ENCODE results near the gene HNF4A. TPM values are rescaled to one million over a fixed set of nuclear protein-coding genes. Genes with fewer than 3 reads are reported as not detected.

HNF4A gene
- total and polyA plus RNA-seq, 2 of the 13 experiments (the other 11 are each of a cell fraction or from before 2014, with no cell fraction given), result 80.9 to 169 TPM

- peak; percentile 50; the same call in 1 of the 2 replicates for TF ChIP-seq GPN1 (CRISPR knock-in tag; IDR thresholded peaks at IDR 0.05; ENCODE audit: borderline replicate concordance)
- peak; percentile 86; the same call in 1 of the 2 replicates for TF ChIP-seq SP140L (CRISPR knock-in tag; IDR thresholded peaks at IDR 0.05; ENCODE audit: borderline replicate concordance)
- peak; percentile 88 for TF ChIP-seq PATZ1 (CRISPR knock-in tag; IDR thresholded peaks at IDR 0.05)
- TF ChIP-seq AKAP8 (CRISPR knock-in tag; IDR thresholded peaks at IDR 0.05), result peak; percentile 97
- peak; percentile 52; the same call in 1 of the 2 replicates for TF ChIP-seq PITX1 (CRISPR knock-in tag; IDR thresholded peaks at IDR 0.05)
- peak; percentile 98 for TF ChIP-seq MXD4 (CRISPR knock-in tag; IDR thresholded peaks at IDR 0.05)
- TF ChIP-seq MZF1 (CRISPR knock-in tag; IDR thresholded peaks at IDR 0.05; ENCODE audit: borderline replicate concordance), result peak; percentile 79; the same call in 1 of the 2 replicates
- TF ChIP-seq MAFK (conservative IDR thresholded peaks at IDR 0.05 in 1 of 2, IDR thresholded peaks at IDR 0.05 in 1 of 2; ENCODE audit: low read length in 2 of 2), result no peak
- no peak for TF ChIP-seq HOXD1 (CRISPR knock-in tag; IDR thresholded peaks at IDR 0.05)
- peak; percentile 83; the same call in 1 of the 2 replicates for TF ChIP-seq ZNF773 (CRISPR knock-in tag; IDR thresholded peaks at IDR 0.05; ENCODE audit: borderline replicate concordance)
- peak; percentile 99 for TF ChIP-seq ZNF333 (CRISPR knock-in tag; IDR thresholded peaks at IDR 0.05; ENCODE audit: borderline replicate concordance)
- TF ChIP-seq DNMT3B (CRISPR knock-in tag; conservative IDR thresholded peaks at IDR 0.05), result 0 out of 2 replicates have a peak, but pooled peaks have one; percentile 48
- peak; percentile 92; the same call in 1 of the 2 replicates for TF ChIP-seq FOXK1 (CRISPR knock-in tag; IDR thresholded peaks at IDR 0.05; ENCODE audit: borderline replicate concordance, low read depth)
- peak; percentile 95; the same call in 1 of the 2 replicates for TF ChIP-seq NR1H2 (CRISPR knock-in tag; IDR thresholded peaks at IDR 0.05; ENCODE audit: borderline replicate concordance, low read depth)
- TF ChIP-seq ZBTB4 (CRISPR knock-in tag; IDR thresholded peaks at IDR 0.05; ENCODE audit: borderline replicate concordance), result peak; percentile 85
- no peak for TF ChIP-seq LCORL (IDR thresholded peaks at IDR 0.05)
- peak; percentile 87 for TF ChIP-seq LCORL (CRISPR knock-in tag; IDR thresholded peaks at IDR 0.05)
- peak; percentile 58 for TF ChIP-seq NFYC (CRISPR knock-in tag; IDR thresholded peaks at IDR 0.05)
- TF ChIP-seq ZNF337 (CRISPR knock-in tag; IDR thresholded peaks at IDR 0.05; ENCODE audit: borderline replicate concordance, low read depth), result peak; percentile 99
- TF ChIP-seq EED (CRISPR knock-in tag; IDR thresholded peaks at IDR 0.05), result peak; percentile 91
- TF ChIP-seq ZBTB43 (CRISPR knock-in tag; conservative IDR thresholded peaks at IDR 0.05), result peak; percentile 73; the same call in 1 of the 2 replicates
- peak; percentile 74 for TF ChIP-seq HNRNPH1 (optimal IDR thresholded peaks at IDR 0.05; ENCODE audit: low read depth, low read length)
- no peak for TF ChIP-seq ZNF121 (CRISPR knock-in tag; IDR thresholded peaks at IDR 0.05)
- peak; percentile 96 for TF ChIP-seq ZNF761 (CRISPR knock-in tag; conservative IDR thresholded peaks at IDR 0.05)
These were observed 120.4 kb downstream of the HNF4A start, which contains the start of gene TTPAL (continued) for GRCh38 chr20:44475694-44476560.
